A172 (cell line): ENCODE data around the gene CCNDBP1. TPM values are rescaled to one million over a fixed set of nuclear protein-coding genes. Genes with fewer than 3 reads are reported as not detected.

Experiments used
- DNase-seq: peaks from one replicate; pipeline ENCODE4 v3.0.0-alpha.2; 2015; ENCODE audit warnings: low spot score
- total RNA-seq: library from RNA; depleted of rRNA; stranded (reverse); fragments of >200 nt; shearing (Covaris generic); gene quantifications from 2 replicates; pipeline ENCODE4 v1.2.3, GENCODE V29; 2014; rRNA removed

The CCNDBP1 gene
- total RNA-seq, 1 experiment from 2014 or later, result 90.6 TPM

DNA sequence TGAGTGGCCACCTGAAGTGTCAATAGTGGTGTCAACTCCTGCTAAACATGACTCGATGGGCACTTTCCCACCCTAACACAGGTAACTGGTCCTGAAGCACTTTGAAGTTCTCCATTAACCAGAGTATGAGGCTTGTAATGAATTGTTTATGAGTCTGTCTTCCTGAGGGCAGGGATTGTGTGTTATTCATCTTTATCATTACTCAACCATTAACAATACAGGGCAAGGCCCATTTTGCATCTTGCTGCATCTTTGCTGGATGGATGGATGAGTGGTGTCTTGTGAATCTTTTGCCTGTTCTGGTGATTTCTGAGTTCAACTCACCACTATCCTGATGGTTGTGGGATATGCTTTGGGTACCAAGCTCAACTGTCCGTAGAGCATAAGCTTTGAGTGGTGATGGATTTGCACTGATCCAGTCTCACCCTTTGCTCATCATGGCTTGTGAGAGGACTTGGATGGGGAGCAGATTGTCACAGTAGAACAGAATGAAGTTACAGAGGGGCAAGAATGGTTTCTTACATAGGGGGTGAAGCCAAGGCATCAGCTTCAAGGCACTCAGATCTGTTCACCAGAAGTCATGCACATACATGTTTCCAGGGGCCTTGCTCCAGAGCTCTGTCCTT lies 57.9 kb downstream of the CCNDBP1 start:
- no peak for DNase-seq

- no peak for DNase-seq
Measured at GRCh38 chr15:43244092-43244491, 58.9 kb downstream of the CCNDBP1 start.

GRCh38 chr15:43246261-43246774 lies 61.1 kb downstream of the CCNDBP1 start:
- no peak for DNase-seq

Other genes with a start within 250 kb of the CCNDBP1 start
- gene UBR1, start 79.4 kb upstream of the CCNDBP1 start, total RNA-seq, result 26.4 and 30.7 TPM in 2 replicates
- gene TMEM62, start 51.8 kb upstream of the CCNDBP1 start, total RNA-seq, result 23.4 and 39.2 TPM in 2 replicates
- gene EPB42, start 35.6 kb downstream of the CCNDBP1 start, total RNA-seq, result not detected in 2 replicates
- 0.14 TPM in 1 of 2 replicates, not detected in the other for gene TGM5, start 81.5 kb downstream of the CCNDBP1 start, total RNA-seq
- gene TGM7, start 116.9 kb downstream of the CCNDBP1 start, total RNA-seq, result not detected in 2 replicates
- 10.2 and 17.7 TPM in 2 replicates for gene LCMT2, start 145.2 kb downstream of the CCNDBP1 start, total RNA-seq
- 3.4 and 6.6 TPM in 2 replicates for gene ZSCAN29, start 185.6 kb downstream of the CCNDBP1 start, total RNA-seq
- gene TUBGCP4, start 185.7 kb downstream of the CCNDBP1 start, total RNA-seq, result 9.0 and 11.2 TPM in 2 replicates